ENCODE results near the gene RNF113A. TPM values are rescaled to one million over a fixed set of nuclear protein-coding genes. Genes with fewer than 3 reads are reported as not detected.

The RNF113A gene
- total RNA-seq, result 10 to 100 TPM; 15.2 to 27.5 (median 19.4) TPM
- polyA plus RNA-seq, result 10 to 100 TPM; 30.8 to 41.9 (median 38.0) TPM
- long read RNA-seq, donor 1, transcript RNF113A-201 (1 exons, 1,353 nt), result major isoform, 14 of 355 reads
- long read RNA-seq, donor 1, partial matches to known transcripts, result 334 of 355 reads
- long read RNA-seq, donor 1, other reads (novel, unspliced or antisense), result 7 of 355 reads
- long read RNA-seq, donor 2, transcript RNF113A-201 (1 exons, 1,353 nt), result major isoform, 12 of 12 reads
- long read RNA-seq, donor 2, partial matches to known transcripts, result 0 of 12 reads
- long read RNA-seq, donor 2, other reads (novel, unspliced or antisense), result 0 of 12 reads

DNA sequence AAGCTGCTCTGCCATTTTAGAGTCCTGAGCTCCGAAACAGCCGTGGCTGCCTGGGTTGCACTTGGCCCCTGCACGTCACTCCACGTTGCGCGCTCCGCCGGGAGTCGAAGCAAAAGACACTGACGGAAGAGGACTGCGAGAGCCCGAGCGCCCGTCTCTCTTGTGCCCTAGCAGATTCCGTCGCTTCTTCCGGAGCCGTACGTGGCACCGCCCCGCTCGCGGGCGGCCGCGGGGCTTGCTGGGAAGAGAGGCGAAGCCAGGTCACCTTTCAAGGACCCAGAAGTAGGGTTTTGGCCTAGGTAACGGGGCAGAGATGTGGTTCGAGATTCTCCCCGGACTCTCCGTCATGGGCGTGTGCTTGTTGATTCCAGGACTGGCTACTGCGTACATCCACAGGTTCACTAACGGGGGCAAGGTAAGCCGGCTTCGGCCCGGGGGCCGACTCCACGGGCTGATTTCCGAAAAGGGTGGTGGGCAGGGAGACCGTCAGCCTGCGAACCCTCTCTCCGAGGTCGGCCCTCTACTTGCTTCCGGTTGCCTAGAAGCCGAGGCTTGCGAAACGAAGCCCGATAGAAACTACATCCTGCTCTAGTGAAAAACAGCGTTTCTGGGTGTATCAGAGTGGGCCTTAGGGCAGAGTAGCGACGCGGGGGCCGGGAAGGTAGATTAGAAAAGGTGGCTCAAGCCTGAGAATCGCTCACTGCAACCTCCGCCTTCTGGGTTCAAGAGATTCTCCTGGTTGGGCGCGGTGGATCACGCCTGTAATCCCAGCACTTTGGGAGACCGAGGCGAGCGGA lies at the start of gene RNF113A, which contains the start of gene NDUFA1:
TSS of gene RNF113A (minus strand) at position 135 of the 797 bp plus-strand sequence. CDS start at position 15, 120 bp downstream.
TSS of gene NDUFA1 (plus strand) at position 234 of the 797 bp plus-strand sequence. CDS start at position 314, 80 bp downstream.
- intact Hi-C loops (cut with DNase I; ENCODE audit: low total_unique reads), result no loop called here
- 0 to 56% (median 0%) methylated on average over 6 to 62 of the region's 62 CpGs for WGBS, 5 donors

GRCh38 chrX:119919835-119920585 lies 48.5 kb upstream of the RNF113A start:
- H3K9me3 ChIP-seq, result no peaks in the 10 kb centered on the region
- whole genome bisulfite sequencing, 5 donors, result 84 to 100% (median 95%) methylated on average over 5 of the region's 5 CpGs
- TF ChIP-seq, protein P1, sequence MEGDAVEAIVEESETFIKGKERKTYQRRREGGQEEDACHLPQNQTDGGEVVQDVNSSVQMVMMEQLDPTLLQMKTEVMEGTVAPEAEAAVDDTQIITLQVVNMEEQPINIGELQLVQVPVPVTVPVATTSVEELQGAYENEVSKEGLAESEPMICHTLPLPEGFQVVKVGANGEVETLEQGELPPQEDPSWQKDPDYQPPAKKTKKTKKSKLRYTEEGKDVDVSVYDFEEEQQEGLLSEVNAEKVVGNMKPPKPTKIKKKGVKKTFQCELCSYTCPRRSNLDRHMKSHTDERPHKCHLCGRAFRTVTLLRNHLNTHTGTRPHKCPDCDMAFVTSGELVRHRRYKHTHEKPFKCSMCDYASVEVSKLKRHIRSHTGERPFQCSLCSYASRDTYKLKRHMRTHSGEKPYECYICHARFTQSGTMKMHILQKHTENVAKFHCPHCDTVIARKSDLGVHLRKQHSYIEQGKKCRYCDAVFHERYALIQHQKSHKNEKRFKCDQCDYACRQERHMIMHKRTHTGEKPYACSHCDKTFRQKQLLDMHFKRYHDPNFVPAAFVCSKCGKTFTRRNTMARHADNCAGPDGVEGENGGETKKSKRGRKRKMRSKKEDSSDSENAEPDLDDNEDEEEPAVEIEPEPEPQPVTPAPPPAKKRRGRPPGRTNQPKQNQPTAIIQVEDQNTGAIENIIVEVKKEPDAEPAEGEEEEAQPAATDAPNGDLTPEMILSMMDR (IDR thresholded peaks at IDR 0.05 in 8 of 11, conservative IDR thresholded peaks at IDR 0.05 in 3 of 11), result no peak
- no peak for TF ChIP-seq POLR2AphosphoS5 (IDR thresholded peaks at IDR 0.05)
- TF ChIP-seq POLR2A (IDR thresholded peaks at IDR 0.05), result no peak
- no peak overlapping the region for H3K27ac ChIP-seq
- H3K4me3 ChIP-seq, result no peak overlapping the region
- no peaks in the 10 kb centered on the region for H3K27me3 ChIP-seq (replicated peaks in 1 of 7)
- intact Hi-C loops (cut with DNase I; ENCODE audit: low total_unique reads), result no loop called here
- no peaks in the 10 kb centered on the region for H3K4me1 ChIP-seq
- peaks cover 0 to 29% (median 8%) of the 10 kb centered on the region in 6 donors for H3K36me3 ChIP-seq
- DNase-seq, result no peak

More for the DNA sequence above, at the start of gene RNF113A, which contains the start of gene NDUFA1:
- peak; percentile 96 for DNase-seq
- Histone ChIP-seq H3K4me1 (peaks cover 0 to 46% (median 25%) of the 10 kb centered on the region in 6 donors), H3K4me3 (peak within 1 kb of the TSS; percentile 34 to 72 (median 57)), H3K36me3 (peaks cover 0 to 25% (median 9%) of the 10 kb centered on the region in 6 donors), H3K27ac (peak within 1 kb of the TSS; percentile 80 to 98 (median 95)), H3K27me3 (replicated peaks in 1 of 7) (no peaks in the 10 kb centered on the region), H3K9me3 (no peaks in the 10 kb centered on the region)
- peak; percentile 96 to 97 (median 97) for TF ChIP-seq POLR2AphosphoS5 (IDR thresholded peaks at IDR 0.05)
- peak in 2 of 3 donors; percentile 47 to 83 for TF ChIP-seq POLR2A (IDR thresholded peaks at IDR 0.05)
- TF ChIP-seq, protein P1 (IDR thresholded peaks at IDR 0.05 in 8 of 11, conservative IDR thresholded peaks at IDR 0.05 in 3 of 11), result peak in 1 of 11 experiments; percentile 23

DNA sequence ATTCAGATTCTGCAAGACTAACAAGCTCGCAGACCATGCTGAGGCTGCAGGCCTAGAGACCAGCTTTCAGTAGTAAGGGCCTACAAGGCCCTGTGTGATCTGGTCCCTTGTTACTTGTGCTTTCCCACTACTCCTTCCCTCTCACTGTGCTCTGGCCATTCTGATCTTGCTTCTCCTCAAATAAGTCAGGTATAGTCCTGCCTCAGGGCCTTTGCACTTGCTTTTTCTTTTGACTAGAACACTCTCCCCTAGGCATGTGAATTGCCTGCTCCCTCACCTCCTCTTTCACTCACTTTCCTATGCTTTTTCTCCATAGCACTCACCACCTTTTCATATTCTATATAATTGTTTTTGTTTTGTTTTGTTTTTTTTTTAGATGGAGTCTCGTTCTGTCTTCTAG lies 46.3 kb upstream of the RNF113A start:
- intact Hi-C loops (cut with DNase I; ENCODE audit: low total_unique reads), result no loop called here
- H3K9me3 ChIP-seq, result no peaks in the 10 kb centered on the region
- H3K27ac ChIP-seq, result no peak overlapping the region
- no peaks in the 10 kb centered on the region for H3K27me3 ChIP-seq (replicated peaks in 1 of 7)
- DNase-seq, result no peak
- 73 to 93% (median 88%) methylated on average over 2 of the region's 2 CpGs for WGBS, 5 donors
- no peak overlapping the region for H3K4me3 ChIP-seq
- H3K4me1 ChIP-seq, result no peaks in the 10 kb centered on the region
- peaks cover 0 to 7% (median 0%) of the 10 kb centered on the region in 6 donors for H3K36me3 ChIP-seq
- TF ChIP-seq POLR2AphosphoS5 (IDR thresholded peaks at IDR 0.05) (no peak), POLR2A (IDR thresholded peaks at IDR 0.05) (no peak)
- TF ChIP-seq, protein P1 (IDR thresholded peaks at IDR 0.05 in 8 of 11, conservative IDR thresholded peaks at IDR 0.05 in 3 of 11), result no peak
